HUES48 (cell line): ENCODE measurements around the gene UBE3A.
A peak's percentile ranks its signal among the peaks of the same experiment; 100 is the strongest.

Experiments
- H3K27ac ChIP-seq: one replicate; pipeline ENCODE4 v1.7.0; 2013; ENCODE audit warnings: low read depth, low read length, inconsistent platforms
- H3K27me3 ChIP-seq: 2 replicates; pipeline ENCODE4 v1.6.1; 2013; ENCODE audit warnings: mild to moderate bottlenecking, low read length; ENCODE audit not compliant: control insufficient read depth, insufficient read depth
- H3K36me3 ChIP-seq: 2 replicates; pipeline ENCODE4 v1.6.1; 2013; ENCODE audit warnings: low read length; ENCODE audit not compliant: control insufficient read depth, insufficient read depth
- H3K4me1 ChIP-seq: 2 replicates; pipeline ENCODE4 v1.6.1; 2013; ENCODE audit warnings: mild to moderate bottlenecking, low read length; ENCODE audit not compliant: control insufficient read depth, insufficient read depth
- H3K4me3 ChIP-seq: 2 replicates; pipeline ENCODE4 v1.5.1; 2013; ENCODE audit warnings: mild to moderate bottlenecking, low read depth, low read length
- H3K9ac ChIP-seq: 2 replicates; pipeline ENCODE4 v1.6.1; 2013; ENCODE audit warnings: mild to moderate bottlenecking, low read depth, low read length, moderate library complexity
- H3K9me3 ChIP-seq: 2 replicates; pipeline ENCODE4 v1.6.1; 2013; ENCODE audit warnings: low read length; ENCODE audit not compliant: control insufficient read depth, insufficient read depth

Gene UBE3A

DNA sequence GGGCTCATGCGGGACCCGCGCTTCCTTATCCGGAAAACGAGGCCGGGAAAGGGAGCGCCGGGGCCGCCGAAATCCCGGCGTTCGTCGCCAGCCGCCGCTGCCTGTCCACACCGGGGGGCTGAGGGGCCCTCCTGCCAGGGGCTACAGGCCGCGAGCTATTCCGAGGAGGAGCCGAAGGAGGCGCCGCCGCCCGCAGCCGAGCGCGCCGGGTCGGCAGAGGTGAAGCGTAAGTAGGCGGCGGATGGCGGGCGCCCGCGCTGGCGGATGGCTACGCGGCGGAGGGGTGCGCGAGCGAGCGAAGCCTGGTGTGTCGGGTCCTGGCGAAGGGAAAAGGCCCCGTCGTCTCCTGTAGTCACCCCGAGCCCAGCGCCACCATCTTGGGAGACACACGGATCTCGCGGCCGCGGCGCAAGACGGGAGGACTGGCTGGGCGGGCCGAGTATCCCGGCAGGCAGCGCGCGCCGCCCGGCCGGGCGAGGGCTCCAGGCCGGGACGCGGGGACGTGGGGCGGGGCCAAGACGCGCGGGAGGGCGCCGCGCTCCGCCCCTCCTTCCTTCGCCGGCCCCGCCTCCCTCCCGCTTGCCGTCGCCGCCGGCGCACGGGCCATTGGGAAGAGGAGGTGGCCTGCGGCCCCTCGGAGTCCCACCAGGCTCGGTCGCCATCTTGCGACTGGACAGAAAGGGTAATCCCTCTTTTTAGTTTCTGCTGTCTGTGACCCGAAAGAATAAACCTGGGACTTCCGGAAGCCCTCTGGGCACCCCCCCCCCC, at the start of gene UBE3A:
Gene UBE3A, minus strand, starts transcription at position 424 of the 768 bp plus-strand sequence. CDS start 29,917 bp downstream, outside the sequence.
- H3K27me3 ChIP-seq: no peaks in the 10 kb centered on the region
- peak within 1 kb of the TSS; percentile 99 for H3K9ac ChIP-seq
- no peaks in the 10 kb centered on the region for H3K9me3 ChIP-seq
- peaks cover 17% of the 10 kb centered on the region for H3K4me1 ChIP-seq
- H3K36me3 ChIP-seq: no peaks in the 10 kb centered on the region
- H3K27ac ChIP-seq: peak within 1 kb of the TSS; percentile 99
- H3K4me3 ChIP-seq: peak within 1 kb of the TSS; percentile 97

DNA sequence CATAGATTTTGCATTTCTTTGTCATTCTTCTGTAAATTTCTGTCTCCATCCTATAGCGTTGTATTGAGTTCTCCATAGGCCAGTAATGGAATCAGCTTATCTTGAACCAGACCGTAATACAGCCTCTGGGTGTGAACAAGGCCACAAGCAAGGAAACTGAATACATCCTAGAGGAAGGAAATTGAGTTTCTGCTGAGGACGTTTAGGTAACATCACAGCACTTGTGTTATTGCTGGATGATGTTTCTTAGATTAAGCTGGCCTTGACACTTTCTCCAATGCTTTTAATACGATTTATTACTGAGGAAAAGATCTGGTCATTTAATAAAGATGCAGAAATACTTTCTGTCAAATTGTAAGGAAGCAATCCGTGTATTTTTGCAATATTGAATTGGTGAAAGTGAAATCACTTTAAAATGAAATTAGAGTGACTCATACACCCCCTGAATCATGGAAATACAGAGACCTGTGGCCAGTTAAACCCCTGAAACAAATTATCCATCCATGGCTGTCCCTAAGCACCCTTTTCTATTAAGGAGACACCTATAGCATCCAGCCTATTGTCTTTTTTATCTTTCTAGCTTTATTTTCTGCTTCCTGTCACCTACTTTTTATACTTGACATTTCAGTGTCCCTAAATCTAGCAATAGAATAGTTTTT, 48.5 kb upstream of the UBE3A start:
- H3K9me3 ChIP-seq: 0 out of 2 replicates have a peak, but pooled peaks cover 2% of the 10 kb centered on the region
- H3K4me3 ChIP-seq: no peak overlapping the region
- H3K4me1 ChIP-seq: peaks cover 6% of the 10 kb centered on the region; the same call in 1 of the 2 replicates
- no peaks in the 10 kb centered on the region for H3K36me3 ChIP-seq
- no peak overlapping the region for H3K9ac ChIP-seq
- H3K27me3 ChIP-seq: no peaks in the 10 kb centered on the region
- H3K27ac ChIP-seq: no peak overlapping the region

DNA sequence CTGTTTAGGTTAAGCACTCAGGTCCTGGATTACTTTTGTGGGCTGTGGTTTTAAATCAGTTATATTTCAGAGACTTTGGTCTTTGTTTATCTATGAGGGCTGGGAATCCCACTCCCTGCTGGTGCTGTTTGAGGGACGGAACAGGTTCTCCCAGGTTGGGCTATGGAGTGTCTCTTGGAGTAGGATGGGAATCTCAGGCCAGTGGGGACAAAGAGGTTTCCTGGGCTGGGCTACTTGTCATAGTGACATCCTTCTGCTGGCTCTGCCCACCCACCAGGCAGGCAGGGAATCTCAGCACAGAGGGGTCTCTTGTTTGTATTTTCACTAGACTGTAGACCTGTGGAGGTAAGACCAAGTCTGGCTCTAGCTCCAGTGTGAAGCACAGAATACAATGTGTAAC, 47.2 kb upstream of the UBE3A start:
- no peak overlapping the region for H3K27ac ChIP-seq
- H3K4me3 ChIP-seq: no peak overlapping the region
- H3K4me1 ChIP-seq: peaks cover 14% of the 10 kb centered on the region
- H3K9me3 ChIP-seq: no peaks in the 10 kb centered on the region
- no peak overlapping the region for H3K9ac ChIP-seq
- H3K27me3 ChIP-seq: no peaks in the 10 kb centered on the region
- H3K36me3 ChIP-seq: no peaks in the 10 kb centered on the region

DNA sequence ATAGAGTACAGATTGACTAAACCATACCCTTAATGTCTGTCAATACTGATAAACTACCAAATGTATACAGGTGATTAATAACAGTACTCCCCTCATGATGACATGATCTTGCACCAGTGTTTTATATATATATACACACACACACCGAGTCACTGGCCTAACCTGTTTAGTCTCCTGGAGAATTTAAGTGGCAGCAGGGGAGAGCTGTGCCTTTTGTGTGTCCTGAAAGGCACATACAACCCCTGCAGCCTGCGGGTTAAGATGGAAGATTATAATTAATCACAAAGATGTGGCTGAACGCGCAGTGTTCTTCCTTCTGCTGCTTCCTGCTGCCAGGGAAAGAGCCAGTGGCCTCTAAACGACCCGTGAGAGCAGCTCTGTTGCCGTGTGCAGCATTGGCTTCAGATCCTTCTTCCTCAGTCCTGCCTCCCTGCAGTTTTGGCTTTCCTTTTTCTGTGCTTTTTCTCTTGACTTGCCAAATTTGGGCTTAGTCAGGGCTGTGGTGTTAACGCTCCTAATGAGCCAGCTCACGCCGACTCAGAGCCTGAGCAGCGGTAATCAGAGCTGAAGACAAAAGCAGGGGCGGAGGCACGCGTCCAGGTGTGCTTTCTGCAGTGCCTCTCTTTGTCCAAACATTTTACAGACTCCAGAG, 42.5 kb upstream of the UBE3A start:
- Histone ChIP-seq H3K9ac (peak overlapping the region; percentile 58), H3K4me3 (peak overlapping the region; percentile 1; the same call in 1 of the 2 replicates)

DNA sequence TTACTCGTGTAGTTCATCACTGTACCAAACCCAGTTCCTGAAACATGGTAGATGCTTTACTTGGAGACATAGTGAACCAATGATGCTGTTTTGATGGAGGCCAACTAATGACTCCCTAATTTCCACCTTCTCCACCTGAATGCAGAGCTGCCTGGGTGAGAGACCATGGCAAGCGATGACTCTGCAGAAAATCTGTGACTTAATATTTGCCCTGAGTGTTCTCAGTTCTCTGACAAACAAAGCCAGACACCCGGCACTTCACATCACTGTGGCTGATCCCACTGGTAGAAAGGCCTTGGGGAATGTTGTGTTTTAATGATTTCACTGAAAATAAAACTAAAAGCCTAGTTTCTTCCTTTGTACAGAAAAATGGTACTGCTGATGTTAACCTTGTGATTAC, 39.5 kb upstream of the UBE3A start:
- no peaks in the 10 kb centered on the region for H3K27me3 ChIP-seq
- peaks cover 14% of the 10 kb centered on the region for H3K4me1 ChIP-seq
- no peak overlapping the region for H3K4me3 ChIP-seq
- no peaks in the 10 kb centered on the region for H3K9me3 ChIP-seq
- H3K9ac ChIP-seq: no peak overlapping the region
- H3K27ac ChIP-seq: no peak overlapping the region
- H3K36me3 ChIP-seq: no peaks in the 10 kb centered on the region

More for the DNA sequence above, 42.5 kb upstream of the UBE3A start:
- peak overlapping the region; percentile 83 for H3K27ac ChIP-seq
- H3K36me3 ChIP-seq: no peaks in the 10 kb centered on the region
- H3K27me3 ChIP-seq: no peaks in the 10 kb centered on the region
- no peaks in the 10 kb centered on the region for H3K9me3 ChIP-seq
- peaks cover 18% of the 10 kb centered on the region for H3K4me1 ChIP-seq

DNA sequence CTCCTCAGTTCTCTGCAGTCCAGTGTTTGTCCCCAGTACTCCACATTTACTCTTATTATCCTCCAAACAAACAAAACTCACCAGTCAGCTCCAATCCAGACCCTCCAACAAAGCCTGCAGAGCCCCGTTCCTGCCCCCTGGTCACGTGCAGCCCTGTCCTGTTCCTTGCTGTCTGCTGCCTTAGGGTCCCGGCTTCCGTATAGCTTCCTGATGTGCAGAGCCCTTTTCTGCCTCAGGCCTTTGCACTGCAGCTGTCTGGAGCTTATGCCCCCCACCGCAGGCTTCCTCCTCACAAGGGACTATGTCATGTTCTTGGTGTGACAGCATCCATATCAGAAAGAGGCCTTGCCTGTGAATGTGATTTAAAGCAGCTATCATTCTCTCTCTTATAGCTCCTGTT, 39.0 kb upstream of the UBE3A start:
- Histone ChIP-seq H3K36me3 (no peaks in the 10 kb centered on the region), H3K27ac (no peak overlapping the region)

DNA sequence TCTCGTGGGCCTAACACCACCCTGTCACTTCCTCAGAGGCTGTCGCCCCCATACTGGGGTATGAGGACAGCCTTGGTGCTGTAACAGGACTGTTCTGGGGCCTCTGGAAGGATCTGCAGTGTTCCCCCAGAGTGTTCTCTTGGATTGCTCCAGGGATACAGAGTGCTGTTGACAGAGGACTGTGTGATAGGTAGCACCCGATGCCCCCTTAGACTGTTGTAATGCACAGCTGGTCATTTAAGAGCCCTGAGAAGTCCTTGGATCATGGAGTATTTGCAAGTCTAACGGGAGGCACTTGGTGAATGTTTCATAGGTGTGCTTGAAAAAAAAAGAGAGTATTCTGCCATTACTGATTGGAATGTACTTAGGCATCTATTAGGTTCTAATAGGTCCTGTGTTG, 35.4 kb upstream of the UBE3A start:
- Histone ChIP-seq H3K4me1 (no peaks in the 10 kb centered on the region), H3K9me3 (no peaks in the 10 kb centered on the region), H3K9ac (no peak overlapping the region)

More for the DNA sequence above, 39.0 kb upstream of the UBE3A start:
- H3K9ac ChIP-seq: no peak overlapping the region
- H3K4me1 ChIP-seq: peaks cover 14% of the 10 kb centered on the region
- H3K4me3 ChIP-seq: no peak overlapping the region
- H3K27me3 ChIP-seq: no peaks in the 10 kb centered on the region
- no peaks in the 10 kb centered on the region for H3K9me3 ChIP-seq

DNA sequence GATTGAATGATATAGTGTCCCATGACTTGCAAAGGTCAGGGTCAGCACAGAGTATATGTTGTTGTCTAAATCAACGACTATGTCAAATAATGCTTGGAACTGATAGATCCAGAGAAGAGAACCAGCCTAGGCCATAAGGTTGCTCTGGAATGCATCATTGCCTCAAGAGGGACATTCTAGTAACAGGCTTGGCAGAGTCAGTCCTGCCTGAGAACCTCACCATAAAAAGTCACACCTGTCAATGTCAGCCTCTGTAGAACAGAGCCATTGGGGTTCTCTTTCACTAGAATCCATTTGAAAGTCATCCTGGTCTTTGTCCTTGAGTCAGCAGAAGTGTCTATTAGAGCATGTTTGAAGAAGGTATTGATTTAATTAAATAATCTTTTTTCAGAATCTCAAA, 31.4 kb upstream of the UBE3A start:
- Histone ChIP-seq H3K36me3 (no peaks in the 10 kb centered on the region), H3K4me3 (no peak overlapping the region), H3K9ac (no peak overlapping the region), H3K27me3 (no peaks in the 10 kb centered on the region), H3K9me3 (no peaks in the 10 kb centered on the region), H3K27ac (no peak overlapping the region), H3K4me1 (no peaks in the 10 kb centered on the region)

More for the DNA sequence above, 35.4 kb upstream of the UBE3A start:
- no peak overlapping the region for H3K27ac ChIP-seq
- no peaks in the 10 kb centered on the region for H3K36me3 ChIP-seq
- no peak overlapping the region for H3K4me3 ChIP-seq
- H3K27me3 ChIP-seq: no peaks in the 10 kb centered on the region

DNA sequence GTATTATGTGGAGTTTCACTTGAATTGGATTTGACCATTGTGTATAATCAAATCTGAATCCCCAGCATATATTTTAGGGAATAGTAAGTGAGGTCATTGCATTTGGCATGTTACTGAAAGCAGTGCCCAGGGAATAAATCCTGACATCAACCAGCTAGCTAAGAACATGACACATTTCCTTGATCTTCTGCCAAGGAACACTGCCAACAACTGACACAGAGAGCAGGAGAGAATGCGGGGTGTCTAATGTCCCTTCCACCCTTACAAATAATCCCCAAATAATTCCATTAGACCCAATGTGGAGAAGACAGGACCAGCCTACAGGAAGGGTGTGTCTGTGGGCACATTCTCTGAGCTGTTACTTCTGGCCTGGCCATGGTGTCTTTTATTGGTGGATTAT, 30.6 kb upstream of the UBE3A start:
- H3K27ac ChIP-seq: no peak overlapping the region
- no peak overlapping the region for H3K9ac ChIP-seq
- H3K4me3 ChIP-seq: no peak overlapping the region
- H3K36me3 ChIP-seq: no peaks in the 10 kb centered on the region
- H3K9me3 ChIP-seq: no peaks in the 10 kb centered on the region
- H3K27me3 ChIP-seq: no peaks in the 10 kb centered on the region
- no peaks in the 10 kb centered on the region for H3K4me1 ChIP-seq

DNA sequence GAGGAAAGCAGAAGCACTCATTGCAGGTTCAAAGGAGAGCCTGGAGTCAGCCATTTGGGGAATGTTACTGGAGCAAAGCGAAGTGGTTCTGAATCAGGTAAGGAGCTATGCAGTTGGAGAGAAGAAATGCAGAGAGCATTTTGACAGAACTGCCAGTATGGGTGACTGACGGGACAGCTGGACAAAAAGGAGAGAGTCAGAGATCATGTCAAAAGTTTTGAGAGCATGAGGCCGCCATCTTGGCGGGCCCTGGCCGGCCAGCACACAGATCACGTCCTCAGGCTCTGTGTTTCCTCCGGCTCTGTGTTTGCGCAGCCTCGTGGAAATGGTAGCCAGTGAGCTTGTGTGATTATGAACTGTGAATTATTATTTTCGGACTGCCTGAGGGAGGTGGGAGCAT, 29.8 kb upstream of the UBE3A start:
- Histone ChIP-seq H3K4me1 (no peaks in the 10 kb centered on the region), H3K27me3 (no peaks in the 10 kb centered on the region), H3K4me3 (no peak overlapping the region), H3K27ac (no peak overlapping the region), H3K9ac (no peak overlapping the region), H3K9me3 (no peaks in the 10 kb centered on the region), H3K36me3 (no peaks in the 10 kb centered on the region)

DNA sequence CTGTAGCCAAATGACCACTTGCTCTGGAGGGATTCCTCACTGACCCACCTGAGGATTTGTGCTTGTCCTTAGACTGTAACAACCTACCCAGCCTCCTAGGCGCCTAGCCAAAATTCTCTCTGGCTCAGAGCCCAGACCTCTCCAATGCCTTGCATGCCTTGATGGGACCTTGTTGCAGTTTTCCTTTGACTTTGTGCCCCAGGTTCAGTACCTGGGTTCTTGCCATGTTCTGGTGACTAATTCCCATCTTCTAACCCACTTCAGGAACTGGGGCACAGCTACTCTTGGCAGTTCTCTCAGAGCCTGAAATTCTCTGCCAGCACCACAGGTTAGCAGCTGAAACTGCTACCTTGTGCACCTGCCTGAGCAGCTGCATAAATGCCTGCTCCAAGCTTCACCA, 27.0 kb upstream of the UBE3A start:
- Histone ChIP-seq H3K9ac (no peak overlapping the region), H3K36me3 (no peaks in the 10 kb centered on the region), H3K4me1 (no peaks in the 10 kb centered on the region), H3K27ac (no peak overlapping the region), H3K4me3 (no peak overlapping the region), H3K27me3 (no peaks in the 10 kb centered on the region), H3K9me3 (no peaks in the 10 kb centered on the region)
